GM21529 (cell line): ENCODE data around the gene ENPP3.
A peak's percentile ranks its signal among the peaks of the same experiment; 100 is the strongest.
"Not testable (repeated sequence)": the region's sequence is repeated elsewhere in the genome, so short reads cannot be mapped to it uniquely, and the experiment has no call there.

ENCODE experiments used
- ATAC-seq: cut with Tn5 transposase; IDR thresholded peaks from one replicate; pipeline ENCODE4 v1.9.1; 2021; ENCODE audit not compliant: unreplicated experiment

The ENPP3 gene

GRCh38 chr6:131683479-131683878, 46.4 kb downstream of the ENPP3 start:
- ATAC-seq: peak; percentile 69

GRCh38 chr6:131685266-131685780, 48.2 kb downstream of the ENPP3 start:
- ATAC-seq: peak; percentile 59

GRCh38 chr6:131687022-131687421, 49.9 kb downstream of the ENPP3 start:
- no peak for ATAC-seq

GRCh38 chr6:131688286-131688685, 51.2 kb downstream of the ENPP3 start:
- peak; percentile 70 for ATAC-seq

GRCh38 chr6:131692031-131692430, 54.9 kb downstream of the ENPP3 start:
- no peak for ATAC-seq

- no peak for ATAC-seq
Measured at GRCh38 chr6:131692589-131692988, 55.5 kb downstream of the ENPP3 start.

DNA sequence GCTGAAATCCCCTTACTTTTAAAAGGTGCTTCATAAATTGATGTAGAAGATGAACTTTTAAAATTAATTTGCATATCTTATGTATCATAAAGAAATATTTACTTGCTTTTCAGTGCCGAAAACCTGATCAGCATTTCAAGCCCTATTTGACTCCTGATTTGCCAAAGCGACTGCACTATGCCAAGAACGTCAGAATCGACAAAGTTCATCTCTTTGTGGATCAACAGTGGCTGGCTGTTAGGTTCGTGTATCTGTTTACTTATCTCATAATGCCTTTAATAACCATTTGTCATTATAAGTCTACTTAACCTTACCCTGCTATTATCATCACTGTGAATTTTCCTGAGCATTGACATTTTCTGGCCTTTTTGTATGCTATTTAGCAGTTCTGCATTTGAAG, 56.3 kb downstream of the ENPP3 start:
- ATAC-seq: no peak

DNA sequence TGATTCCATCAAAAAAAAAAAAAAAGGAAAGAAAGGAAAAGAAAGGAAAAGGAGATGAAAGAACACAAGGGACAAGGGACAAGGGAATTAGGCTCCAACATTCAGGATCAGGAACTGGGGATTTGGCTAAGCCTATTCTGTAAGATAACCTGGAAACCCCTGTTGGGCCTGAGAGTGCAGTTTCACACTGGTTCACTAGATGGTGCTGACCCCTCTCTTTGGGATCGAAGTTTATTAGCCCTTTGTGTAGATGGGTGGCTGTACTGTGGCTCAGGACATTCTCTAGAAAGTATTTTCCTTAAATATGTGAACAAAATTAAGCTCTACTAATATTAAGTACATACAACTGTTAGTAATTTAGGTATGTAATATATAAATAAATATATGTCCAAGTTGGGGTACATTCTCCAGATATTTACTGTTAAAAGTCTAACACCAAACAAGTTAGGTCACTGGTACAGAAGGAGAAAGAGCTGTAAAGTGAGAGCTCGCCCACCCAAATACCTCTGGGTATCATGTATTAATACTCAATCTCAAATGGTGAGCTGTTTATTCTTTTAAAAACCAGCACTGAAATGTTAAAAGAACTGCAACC, 57.8 kb downstream of the ENPP3 start:
- peak; percentile 86 for ATAC-seq

- ATAC-seq: no peak
Measured at GRCh38 chr6:131696956-131697355, 59.9 kb downstream of the ENPP3 start.

- ATAC-seq: not testable (repeated sequence)
Measured at GRCh38 chr6:131700851-131701250, 63.7 kb downstream of the ENPP3 start.

DNA sequence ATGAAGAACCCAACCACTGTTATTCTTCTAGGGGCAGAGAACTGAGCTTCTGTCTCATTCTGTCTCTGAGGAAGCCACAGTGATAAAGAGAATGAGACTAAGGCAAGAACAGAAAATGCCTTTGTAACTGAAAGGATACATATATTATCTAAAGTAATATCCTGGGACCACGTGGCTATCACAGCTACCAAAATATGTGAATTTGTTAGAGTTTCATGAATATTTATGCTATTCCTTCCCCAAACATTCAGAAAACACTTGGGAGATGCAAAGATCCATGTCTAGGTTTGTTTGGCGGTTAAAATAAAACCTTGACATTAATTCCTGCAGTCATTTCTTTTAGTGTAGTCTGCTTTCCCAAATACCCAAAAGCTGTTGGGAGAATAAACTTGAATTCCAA, 66.8 kb downstream of the ENPP3 start:
- ATAC-seq: not testable (repeated sequence)

GRCh38 chr6:131710917-131711316, 73.8 kb downstream of the ENPP3 start, which contains the start of gene CTAGE9:
Gene CTAGE9 (minus strand): TSS chr6:131711017. CDS start chr6:131711017, 0 bp downstream.
- ATAC-seq: not testable (repeated sequence)

- ATAC-seq: not testable (repeated sequence)
Measured at GRCh38 chr6:131715567-131715966, 78.5 kb downstream of the ENPP3 start.

DNA sequence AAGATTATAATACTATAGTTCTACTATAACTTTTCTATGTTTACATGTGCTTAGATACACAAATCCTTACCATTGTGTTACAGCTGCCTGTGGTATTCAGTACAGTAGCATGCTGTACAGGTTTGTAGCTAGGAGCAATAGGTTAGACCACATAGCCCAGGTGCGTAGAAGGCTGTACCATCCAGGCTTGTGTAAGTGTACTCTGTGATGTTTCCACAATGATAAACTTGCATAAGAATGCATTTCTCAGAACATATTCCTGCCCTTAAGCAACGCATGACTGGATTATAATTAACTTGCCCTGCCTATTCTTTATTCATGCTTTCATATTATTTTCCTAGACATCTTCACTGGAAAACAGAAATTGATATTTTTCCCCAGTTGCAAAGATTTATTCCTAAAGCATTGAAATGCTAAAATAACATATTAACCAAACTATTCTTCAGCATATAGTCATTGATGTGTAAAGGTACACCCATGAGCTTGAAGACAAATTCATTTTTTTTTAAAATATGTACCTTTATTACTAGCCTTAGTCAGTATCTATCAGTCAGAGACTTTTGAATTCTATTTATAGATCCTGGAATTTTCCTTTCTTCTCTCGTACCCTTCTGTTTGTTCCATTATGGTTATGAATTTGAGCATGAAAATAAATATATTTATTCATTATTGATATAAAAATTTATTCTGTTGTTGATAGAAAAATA, 80.9 kb downstream of the ENPP3 start:
- ATAC-seq: no peak

- ATAC-seq: no peak
Measured at GRCh38 chr6:131721161-131721560, 84.1 kb downstream of the ENPP3 start.

DNA sequence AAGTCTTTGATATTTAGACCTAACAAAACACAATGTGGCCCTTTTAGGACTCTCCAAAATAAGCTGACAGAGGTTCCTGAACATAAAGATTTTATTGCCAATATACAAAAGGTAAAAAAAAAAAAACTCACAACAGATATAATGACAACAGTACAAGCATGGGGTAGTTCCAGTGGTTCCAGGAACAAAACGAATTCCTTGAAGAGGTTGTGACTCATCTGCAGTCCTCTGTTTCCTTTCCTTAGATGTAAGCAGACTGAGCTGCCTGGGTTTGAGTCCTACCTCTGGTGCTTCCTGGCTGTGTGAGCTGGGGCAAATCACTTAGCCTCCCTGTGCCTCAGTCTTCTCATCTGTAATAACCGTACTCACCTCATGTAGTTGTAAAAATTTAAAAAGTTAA, 87.0 kb downstream of the ENPP3 start:
- ATAC-seq: no peak

DNA sequence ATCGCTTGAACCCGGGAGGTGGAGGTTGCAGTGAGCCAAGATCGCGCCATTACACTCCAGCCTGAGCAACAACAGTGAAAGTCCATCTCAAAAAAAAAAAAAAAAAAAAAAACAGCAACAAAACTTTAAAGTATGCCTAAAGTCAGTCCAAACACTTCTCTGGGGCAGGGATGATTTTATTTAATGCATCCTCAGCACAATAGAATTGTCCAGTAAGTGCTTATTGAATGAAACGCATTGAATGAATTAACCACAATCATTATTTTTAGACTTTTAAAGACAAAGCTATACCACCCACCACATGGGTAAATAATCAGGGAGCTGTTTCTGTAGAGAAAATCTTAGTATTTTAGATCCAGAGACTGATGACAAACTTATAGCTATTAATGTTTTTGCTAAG, 90.4 kb downstream of the ENPP3 start:
- no peak for ATAC-seq

DNA sequence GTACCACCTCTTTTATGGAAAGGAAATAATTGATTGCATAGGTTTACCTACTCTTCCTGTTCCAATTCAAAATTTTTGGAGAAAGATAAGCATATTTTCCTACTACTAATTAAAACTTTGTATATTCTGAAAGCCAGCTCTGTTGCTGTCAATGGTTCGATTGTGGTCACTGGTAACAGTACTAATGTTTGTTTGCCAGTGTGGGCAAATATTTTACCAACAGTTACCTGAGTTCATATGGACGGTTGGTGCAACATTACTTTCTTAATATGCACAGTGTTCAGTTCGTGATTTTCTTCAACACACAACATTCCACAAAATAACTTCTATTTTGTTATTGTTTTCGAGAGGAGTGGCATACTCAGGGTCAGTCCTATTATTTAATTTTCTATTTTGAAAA, 90.8 kb downstream of the ENPP3 start:
- ATAC-seq: no peak

DNA sequence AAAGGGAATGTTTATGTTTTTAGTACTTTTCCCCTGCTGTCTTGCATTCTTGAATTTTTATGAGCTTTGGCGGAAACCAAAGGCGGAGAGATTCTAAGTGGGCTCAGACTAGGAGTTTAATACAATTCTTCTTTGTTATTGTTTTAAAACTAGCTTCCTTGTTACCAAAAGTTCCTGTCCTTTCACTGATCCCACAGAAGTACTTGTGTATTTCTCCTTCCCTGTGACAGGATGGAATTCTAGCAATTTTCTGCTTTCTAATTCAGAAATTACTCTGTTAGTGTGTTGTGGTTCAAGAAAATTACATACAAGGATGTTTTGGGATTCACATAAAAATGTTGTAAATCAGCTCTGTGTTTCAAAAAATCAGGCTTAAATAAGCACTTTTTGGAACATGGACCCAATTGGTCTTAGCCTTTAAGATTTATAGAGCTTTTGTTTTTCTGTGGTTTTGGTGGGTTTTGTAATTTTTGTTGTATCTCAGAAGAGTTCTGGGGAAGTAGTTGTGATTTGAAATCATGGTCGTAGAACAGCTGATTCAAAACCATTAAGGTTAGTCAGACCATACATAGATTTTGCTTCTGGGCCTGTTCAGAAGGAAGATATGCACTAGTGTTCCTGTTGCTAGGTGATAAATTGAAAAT, 91.3 kb downstream of the ENPP3 start:
- ATAC-seq: no peak

GRCh38 chr6:131729550-131729949, 92.4 kb downstream of the ENPP3 start:
- ATAC-seq: no peak

DNA sequence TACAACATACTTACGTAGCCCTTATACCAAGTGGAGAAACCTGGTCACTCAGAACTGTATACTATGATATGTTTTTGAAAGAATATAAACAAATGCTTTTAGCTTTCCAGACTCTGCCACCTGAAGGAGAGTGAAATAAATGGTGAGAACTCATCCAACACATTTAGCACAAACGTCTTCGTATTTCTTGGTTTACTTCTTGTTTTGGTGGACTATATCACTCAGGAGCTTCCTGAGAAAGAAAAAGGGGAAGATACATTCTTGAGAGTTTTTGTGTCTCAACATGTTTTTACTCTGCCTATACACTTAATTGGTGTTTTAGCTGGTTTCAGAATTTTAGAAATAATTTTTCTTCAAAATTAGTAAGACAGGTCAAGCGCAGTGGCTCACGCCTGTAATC, 93.2 kb downstream of the ENPP3 start:
- ATAC-seq: no peak

GRCh38 chr6:131731224-131731623, 94.1 kb downstream of the ENPP3 start:
- ATAC-seq: no peak
